ENCODE data around the gene ARPP21.

ARPP21 gene

DNA sequence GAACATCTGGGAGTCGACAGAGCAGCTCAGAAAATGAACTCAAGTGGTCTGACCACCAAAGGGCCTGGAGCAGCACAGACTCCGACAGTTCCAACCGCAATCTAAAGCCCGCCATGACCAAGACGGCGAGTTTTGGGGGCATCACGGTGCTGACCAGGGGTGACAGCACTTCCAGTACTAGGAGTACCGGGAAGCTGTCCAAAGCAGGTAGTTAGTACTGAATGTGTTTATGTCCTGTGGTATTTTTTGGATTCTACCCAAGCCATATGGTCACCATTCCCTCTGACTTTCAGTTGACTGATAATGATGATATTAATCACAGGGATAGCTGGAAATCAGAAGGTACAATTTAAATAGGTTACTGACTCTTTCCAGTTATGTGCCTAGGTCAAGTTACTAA is 82.3 kb downstream of the ARPP21 start:
- Histone ChIP-seq H3K4me2 (ENCODE audit: low read length) (no peak overlapping the region), H3K4me1 (ENCODE audit: control insufficient read depth, low read depth, low read length) (no peaks in the 10 kb centered on the region), H3K56ac (ENCODE audit: low read length) (no peak overlapping the region), H2BK5ac (ENCODE audit: low read length) (no peak overlapping the region), H3K27me3 (ENCODE audit: insufficient read depth, low read length, poor library complexity) (no peaks in the 10 kb centered on the region), H2BK15ac (replicated peaks; ENCODE audit: low read depth) (no peak overlapping the region), H3K4me3 (ENCODE audit: low read length) (no peak overlapping the region), H4K8ac (ENCODE audit: low read depth, low read length) (no peak overlapping the region), H4K5ac (ENCODE audit: low read length) (no peak overlapping the region), H3K27ac (ENCODE audit: low read depth, low read length) (no peak overlapping the region), H3K18ac (ENCODE audit: low read length) (no peak overlapping the region), H2BK120ac (ENCODE audit: low read depth, low read length) (no peak overlapping the region), H3K4ac (ENCODE audit: low read depth, low read length) (no peak overlapping the region), H3K36me3 (ENCODE audit: control insufficient read depth, insufficient read depth, low read length) (no peaks in the 10 kb centered on the region), H3K23ac (ENCODE audit: low read length) (no peak overlapping the region), H3K79me1 (ENCODE audit: low read length) (no peaks in the 10 kb centered on the region), H3K9ac (ENCODE audit: low read length) (no peak overlapping the region), H3K79me2 (ENCODE audit: control insufficient read depth, insufficient read depth, low read length) (no peaks in the 10 kb centered on the region), H2AK5ac (ENCODE audit: low read length) (no peak overlapping the region)
- no peak for DNase-seq
- no CpG with 5 or more reads among the region's 8 CpGs for WGBS (ENCODE audit: extremely low coverage, insufficient coverage, low lambda C conversion rate)

DNA sequence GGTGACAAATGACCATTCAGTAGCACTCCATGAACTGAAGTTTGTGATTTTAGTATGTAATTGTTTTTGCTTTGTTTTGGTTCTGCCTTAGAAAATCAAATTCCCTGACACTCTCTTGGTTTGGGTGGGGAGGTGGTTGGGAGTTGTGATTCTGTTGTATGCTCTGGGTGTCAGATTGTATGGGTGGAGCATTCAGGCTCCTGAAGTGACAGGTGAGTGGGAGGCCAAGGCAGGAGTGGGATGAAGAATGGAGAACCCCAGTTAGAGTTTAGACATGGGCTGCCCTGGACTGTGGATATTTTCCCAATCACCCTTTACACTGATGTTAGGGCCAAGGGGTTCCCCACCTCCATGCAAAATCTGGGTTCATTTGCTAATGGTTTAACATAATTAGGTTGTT is 83.6 kb downstream of the ARPP21 start:
- Histone ChIP-seq H2BK5ac (ENCODE audit: low read length) (no peak overlapping the region), H4K8ac (ENCODE audit: low read depth, low read length) (no peak overlapping the region), H3K27ac (ENCODE audit: low read depth, low read length) (no peak overlapping the region), H2BK15ac (replicated peaks; ENCODE audit: low read depth) (no peak overlapping the region), H4K5ac (ENCODE audit: low read length) (no peak overlapping the region), H3K4ac (ENCODE audit: low read depth, low read length) (no peak overlapping the region), H2BK120ac (ENCODE audit: low read depth, low read length) (no peak overlapping the region), H3K9ac (ENCODE audit: low read length) (no peak overlapping the region), H3K4me3 (ENCODE audit: low read length) (no peak overlapping the region), H3K4me2 (ENCODE audit: low read length) (no peak overlapping the region), H3K79me1 (ENCODE audit: low read length) (no peaks in the 10 kb centered on the region), H3K79me2 (ENCODE audit: control insufficient read depth, insufficient read depth, low read length) (no peaks in the 10 kb centered on the region), H3K27me3 (ENCODE audit: insufficient read depth, low read length, poor library complexity) (no peaks in the 10 kb centered on the region), H3K56ac (ENCODE audit: low read length) (no peak overlapping the region), H3K4me1 (ENCODE audit: control insufficient read depth, low read depth, low read length) (no peaks in the 10 kb centered on the region), H3K18ac (ENCODE audit: low read length) (no peak overlapping the region), H3K23ac (ENCODE audit: low read length) (no peak overlapping the region), H3K36me3 (ENCODE audit: control insufficient read depth, insufficient read depth, low read length) (no peaks in the 10 kb centered on the region), H2AK5ac (ENCODE audit: low read length) (no peak overlapping the region)
- DNase-seq, result no peak

DNA sequence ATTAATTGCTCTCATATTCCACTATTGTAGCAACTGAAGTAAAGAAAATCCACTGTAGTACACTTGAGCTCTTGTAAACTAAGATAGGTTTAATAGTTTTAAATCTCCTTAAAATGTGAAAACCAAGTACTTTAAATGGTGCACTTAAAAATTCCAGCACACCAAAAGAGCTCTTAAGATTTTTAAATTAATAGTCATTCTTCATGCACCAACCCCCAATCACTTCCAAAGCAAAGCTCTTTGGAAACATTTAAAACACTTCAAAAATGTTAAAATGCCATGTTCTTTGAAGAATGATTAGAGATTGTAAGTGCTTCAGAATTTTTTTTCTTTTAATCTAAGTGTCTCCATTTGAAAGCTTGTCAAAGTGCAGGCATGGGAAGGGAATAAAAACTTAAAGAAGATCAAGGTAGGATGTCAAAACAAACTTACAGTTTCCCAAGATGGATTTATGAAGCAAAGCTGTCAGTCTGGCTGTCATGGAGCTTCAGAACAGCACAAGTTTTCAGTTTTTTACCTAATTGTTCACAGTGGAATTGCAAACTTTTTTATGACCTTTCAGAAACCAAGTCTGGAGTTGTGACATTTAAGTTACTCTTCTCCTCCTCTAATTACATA is 84.3 kb downstream of the ARPP21 start:
- no peak overlapping the region for H3K4ac ChIP-seq (ENCODE audit: low read depth, low read length)
- no peak overlapping the region for H3K18ac ChIP-seq (ENCODE audit: low read length)
- H2BK120ac ChIP-seq (ENCODE audit: low read depth, low read length), result no peak overlapping the region
- no peak for DNase-seq
- no peak overlapping the region for H4K5ac ChIP-seq (ENCODE audit: low read length)
- H3K27ac ChIP-seq (ENCODE audit: low read depth, low read length), result no peak overlapping the region
- no peak overlapping the region for H3K4me2 ChIP-seq (ENCODE audit: low read length)
- no peaks in the 10 kb centered on the region for H3K4me1 ChIP-seq (ENCODE audit: control insufficient read depth, low read depth, low read length)
- no peak overlapping the region for H3K23ac ChIP-seq (ENCODE audit: low read length)
- H4K8ac ChIP-seq (ENCODE audit: low read depth, low read length), result no peak overlapping the region
- H3K4me3 ChIP-seq (ENCODE audit: low read length), result no peak overlapping the region
- H2BK15ac ChIP-seq (replicated peaks; ENCODE audit: low read depth), result no peak overlapping the region
- H3K56ac ChIP-seq (ENCODE audit: low read length), result no peak overlapping the region
- H3K9ac ChIP-seq (ENCODE audit: low read length), result no peak overlapping the region
- H3K79me1 ChIP-seq (ENCODE audit: low read length), result no peaks in the 10 kb centered on the region
- no peaks in the 10 kb centered on the region for H3K27me3 ChIP-seq (ENCODE audit: insufficient read depth, low read length, poor library complexity)
- H3K79me2 ChIP-seq (ENCODE audit: control insufficient read depth, insufficient read depth, low read length), result no peaks in the 10 kb centered on the region
- H2AK5ac ChIP-seq (ENCODE audit: low read length), result no peak overlapping the region
- no peak overlapping the region for H2BK5ac ChIP-seq (ENCODE audit: low read length)
- no peaks in the 10 kb centered on the region for H3K36me3 ChIP-seq (ENCODE audit: control insufficient read depth, insufficient read depth, low read length)

DNA sequence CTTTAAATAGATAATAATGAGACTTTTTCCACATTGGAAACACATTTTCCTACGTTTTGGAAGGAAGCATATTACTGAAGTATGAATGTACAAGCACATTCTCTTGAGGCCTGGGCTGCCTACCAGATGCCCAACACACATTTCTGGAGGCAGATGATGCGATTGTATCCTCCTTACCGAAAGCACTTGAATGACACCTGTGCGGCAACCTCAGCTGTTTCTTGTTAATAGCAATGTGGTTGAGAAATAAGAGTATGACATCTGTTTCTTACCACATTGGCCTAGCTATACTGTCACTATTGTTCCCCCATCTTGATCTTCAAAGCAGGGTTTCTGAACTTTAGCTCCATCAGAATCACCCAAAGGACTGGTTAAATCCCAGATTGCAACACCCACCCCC is 84.8 kb downstream of the ARPP21 start:
- H2BK120ac ChIP-seq (ENCODE audit: low read depth, low read length), result no peak overlapping the region
- no peak overlapping the region for H3K9ac ChIP-seq (ENCODE audit: low read length)
- H4K8ac ChIP-seq (ENCODE audit: low read depth, low read length), result no peak overlapping the region
- no CpG with 5 or more reads among the region's 4 CpGs for WGBS (ENCODE audit: extremely low coverage, insufficient coverage, low lambda C conversion rate)
- H3K79me2 ChIP-seq (ENCODE audit: control insufficient read depth, insufficient read depth, low read length), result no peaks in the 10 kb centered on the region
- H2BK5ac ChIP-seq (ENCODE audit: low read length), result no peak overlapping the region
- H3K36me3 ChIP-seq (ENCODE audit: control insufficient read depth, insufficient read depth, low read length), result no peaks in the 10 kb centered on the region
- H3K4me1 ChIP-seq (ENCODE audit: control insufficient read depth, low read depth, low read length), result no peaks in the 10 kb centered on the region
- H2AK5ac ChIP-seq (ENCODE audit: low read length), result no peak overlapping the region
- no peak overlapping the region for H3K56ac ChIP-seq (ENCODE audit: low read length)
- H4K5ac ChIP-seq (ENCODE audit: low read length), result no peak overlapping the region
- H3K4ac ChIP-seq (ENCODE audit: low read depth, low read length), result no peak overlapping the region
- no peaks in the 10 kb centered on the region for H3K79me1 ChIP-seq (ENCODE audit: low read length)
- no peak overlapping the region for H3K18ac ChIP-seq (ENCODE audit: low read length)
- no peak overlapping the region for H3K4me3 ChIP-seq (ENCODE audit: low read length)
- H3K27me3 ChIP-seq (ENCODE audit: insufficient read depth, low read length, poor library complexity), result no peaks in the 10 kb centered on the region
- no peak overlapping the region for H3K23ac ChIP-seq (ENCODE audit: low read length)
- no peak for DNase-seq
- H3K4me2 ChIP-seq (ENCODE audit: low read length), result no peak overlapping the region
- no peak overlapping the region for H3K27ac ChIP-seq (ENCODE audit: low read depth, low read length)
- no peak overlapping the region for H2BK15ac ChIP-seq (replicated peaks; ENCODE audit: low read depth)

DNA sequence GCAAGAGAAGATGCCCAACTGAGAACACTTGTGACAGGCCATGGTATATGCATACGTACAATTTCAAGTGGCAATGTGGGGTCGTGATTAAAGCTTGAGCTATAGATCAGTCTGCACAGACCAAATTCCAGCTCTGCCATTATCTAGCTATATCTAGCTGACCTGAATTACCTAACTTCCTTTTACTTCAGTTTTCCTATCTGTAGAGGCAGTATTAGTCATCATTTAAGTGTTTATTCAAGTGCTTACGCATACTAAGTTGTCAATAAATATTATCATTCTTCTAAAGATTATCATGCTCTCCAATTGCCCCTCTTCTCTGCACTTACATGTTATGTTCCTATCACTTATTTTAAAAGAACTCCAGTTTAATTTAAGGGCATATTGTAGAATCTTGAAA is 87.9 kb downstream of the ARPP21 start:
- no peaks in the 10 kb centered on the region for H3K36me3 ChIP-seq (ENCODE audit: control insufficient read depth, insufficient read depth, low read length)
- WGBS (ENCODE audit: extremely low coverage, insufficient coverage, low lambda C conversion rate), result no CpG with 5 or more reads among the region's 3 CpGs

DNA sequence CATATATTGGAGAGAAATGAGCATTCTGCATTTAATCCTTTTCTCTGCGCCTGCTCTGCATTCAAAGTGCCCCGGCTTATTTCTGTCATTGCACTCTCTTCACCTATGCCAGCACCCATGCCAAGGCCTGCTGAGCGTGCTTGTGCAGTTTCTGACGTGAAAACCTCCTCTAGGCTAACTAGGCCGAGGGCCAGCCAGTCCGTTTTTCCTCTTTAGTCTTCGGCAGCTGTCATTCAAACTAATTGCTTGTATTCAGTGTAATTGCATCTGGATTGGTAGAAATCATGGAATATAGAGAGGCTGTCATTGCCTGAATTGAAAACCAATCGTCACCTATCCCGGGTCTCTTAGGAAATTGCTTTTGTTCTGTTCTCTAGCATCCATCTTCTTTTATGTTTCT is 94.0 kb downstream of the ARPP21 start:
- Histone ChIP-seq H2BK15ac (replicated peaks; ENCODE audit: low read depth) (no peak overlapping the region), H3K9ac (ENCODE audit: low read length) (no peak overlapping the region), H2BK120ac (ENCODE audit: low read depth, low read length) (no peak overlapping the region), H3K79me1 (ENCODE audit: low read length) (no peaks in the 10 kb centered on the region), H3K23ac (ENCODE audit: low read length) (no peak overlapping the region), H2BK5ac (ENCODE audit: low read length) (no peak overlapping the region), H3K4ac (ENCODE audit: low read depth, low read length) (no peak overlapping the region), H2AK5ac (ENCODE audit: low read length) (no peak overlapping the region), H3K27ac (ENCODE audit: low read depth, low read length) (no peak overlapping the region), H4K5ac (ENCODE audit: low read length) (no peak overlapping the region), H3K27me3 (ENCODE audit: insufficient read depth, low read length, poor library complexity) (no peaks in the 10 kb centered on the region), H3K18ac (ENCODE audit: low read length) (no peak overlapping the region), H3K4me1 (ENCODE audit: control insufficient read depth, low read depth, low read length) (no peaks in the 10 kb centered on the region), H3K4me2 (ENCODE audit: low read length) (no peak overlapping the region), H3K4me3 (ENCODE audit: low read length) (no peak overlapping the region), H3K36me3 (ENCODE audit: control insufficient read depth, insufficient read depth, low read length) (no peaks in the 10 kb centered on the region), H3K56ac (ENCODE audit: low read length) (no peak overlapping the region), H4K8ac (ENCODE audit: low read depth, low read length) (no peak overlapping the region), H3K79me2 (ENCODE audit: control insufficient read depth, insufficient read depth, low read length) (no peaks in the 10 kb centered on the region)
- DNase-seq, result no peak
- WGBS (ENCODE audit: extremely low coverage, insufficient coverage, low lambda C conversion rate), result no CpG with 5 or more reads among the region's 9 CpGs

More for the DNA sequence above, 87.9 kb downstream of the ARPP21 start:
- Histone ChIP-seq H3K4me2 (ENCODE audit: low read length) (no peak overlapping the region), H4K5ac (ENCODE audit: low read length) (no peak overlapping the region), H2BK15ac (replicated peaks; ENCODE audit: low read depth) (no peak overlapping the region), H3K4me1 (ENCODE audit: control insufficient read depth, low read depth, low read length) (no peaks in the 10 kb centered on the region), H3K27ac (ENCODE audit: low read depth, low read length) (no peak overlapping the region), H3K4me3 (ENCODE audit: low read length) (no peak overlapping the region), H3K23ac (ENCODE audit: low read length) (no peak overlapping the region), H3K56ac (ENCODE audit: low read length) (no peak overlapping the region), H2BK120ac (ENCODE audit: low read depth, low read length) (no peak overlapping the region), H2AK5ac (ENCODE audit: low read length) (no peak overlapping the region), H3K79me2 (ENCODE audit: control insufficient read depth, insufficient read depth, low read length) (no peaks in the 10 kb centered on the region), H3K27me3 (ENCODE audit: insufficient read depth, low read length, poor library complexity) (no peaks in the 10 kb centered on the region), H4K8ac (ENCODE audit: low read depth, low read length) (no peak overlapping the region), H3K9ac (ENCODE audit: low read length) (no peak overlapping the region), H3K79me1 (ENCODE audit: low read length) (no peaks in the 10 kb centered on the region), H2BK5ac (ENCODE audit: low read length) (no peak overlapping the region), H3K18ac (ENCODE audit: low read length) (no peak overlapping the region), H3K4ac (ENCODE audit: low read depth, low read length) (no peak overlapping the region)
- no peak for DNase-seq
